Thoracic aorta (tissue), 2 donors: ENCODE results near the gene MRPS18A. TPM values are rescaled to one million over a fixed set of nuclear protein-coding genes. Genes with fewer than 3 reads are reported as not detected.

Experiments
- ATAC-seq: fragments of 150-250 bp; one replicate; pipeline ENCODE4 v1.8.0; 2017; ENCODE audit warnings: low read depth; ENCODE audit not compliant: insufficient number of reproducible peaks, low FRiP score
- DNase-seq: peaks from one replicate; pipeline ENCODE4 v3.0.0-alpha.2; 2020; ENCODE audit warnings: low spot score
- H3K27ac ChIP-seq, 2 donors: fragments of 200-600 bp; sonication (generic); 1 replicate in 1 of 2; 2 replicates in 1 of 2; pipeline ENCODE4 v1.5.1; 2016; ENCODE audit warnings: mild to moderate bottlenecking in 2 of 2, moderate library complexity in 2 of 2
- H3K27me3 ChIP-seq: fragments of 200-600 bp; sonication (generic); replicated peaks from 2 replicates; pipeline ENCODE4 v1.6.0; 2016; ENCODE audit warnings: mild to moderate bottlenecking; ENCODE audit not compliant: insufficient read depth
- H3K36me3 ChIP-seq: fragments of 200-600 bp; sonication (generic); one replicate; pipeline ENCODE4 v1.5.1; 2016
- H3K4me1 ChIP-seq, 2 donors: fragments of 200-600 bp; sonication (generic); 1 replicate in 1 of 2; 2 replicates in 1 of 2; pipeline versions ENCODE4 v1.5.1 to v1.6.0; 2016; ENCODE audit warnings: low read depth in 2 of 2, mild to moderate bottlenecking in 1 of 2; ENCODE audit not compliant: control insufficient read depth in 1 of 2
- H3K4me3 ChIP-seq: fragments of 200-600 bp; sonication (generic); 2 replicates; pipeline ENCODE4 v1.5.1; 2016; ENCODE audit warnings: mild to moderate bottlenecking
- H3K9me3 ChIP-seq: fragments of 200-600 bp; sonication (generic); 2 replicates; pipeline ENCODE4 v1.5.1; 2016
- total RNA-seq, 2 donors: library from RNA; depleted of rRNA; stranded (reverse); fragments of >200 nt; gene quantifications; one replicate each; pipeline versions ENCODE4 v1.1.0 to v1.2.3, GENCODE V29; 2016
- TF ChIP-seq, protein P1 (sequence below): fragments of 200-600 bp; sonication (generic); IDR thresholded peaks from one replicate; pipeline ENCODE4 v1.5.1; 2019; ENCODE audit warnings: antibody characterized with exemption

Gene MRPS18A
- total RNA-seq, 2 donors from 2014 or later, result 21.2 to 39.4 TPM

DNA sequence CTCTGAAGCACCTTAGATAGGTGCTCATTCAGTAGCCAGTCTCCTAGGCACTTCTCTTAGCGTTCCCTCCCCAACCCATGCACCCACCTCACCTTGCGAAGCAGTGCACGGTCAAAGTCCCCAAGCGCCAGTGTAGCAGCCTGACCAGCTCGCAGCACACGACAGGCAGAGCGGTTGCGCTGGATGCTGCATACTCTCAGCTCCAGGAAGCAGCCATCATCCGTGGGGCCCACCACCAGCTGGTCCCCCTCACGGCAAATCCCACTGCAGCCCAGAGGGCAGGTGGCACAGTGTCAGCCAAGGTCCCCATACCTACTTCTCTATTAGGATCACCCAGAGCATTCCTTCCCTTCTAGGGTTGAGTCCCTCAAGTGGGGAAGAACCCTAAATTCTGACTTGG is 65.0 kb downstream of the MRPS18A start:
- DNase-seq (no peak), ATAC-seq (no peak)
- H3K36me3 ChIP-seq, result peaks cover 54% of the 10 kb centered on the region

DNA sequence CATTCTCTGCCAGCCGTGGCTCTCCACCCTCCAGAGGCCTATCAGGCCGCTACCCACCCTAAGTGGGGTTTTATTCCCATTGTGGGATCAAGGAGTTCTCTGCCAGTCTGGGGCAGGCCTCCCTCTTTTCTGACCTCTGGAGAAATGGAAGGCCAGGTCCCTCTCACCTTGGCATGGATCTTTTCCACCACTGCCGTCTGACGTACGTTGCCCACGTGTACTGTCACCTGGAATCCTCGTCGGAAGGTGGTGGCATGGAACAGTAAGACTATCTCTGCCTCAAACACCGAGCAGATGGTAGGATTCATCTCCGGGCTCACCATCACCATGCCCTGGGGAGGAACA is 65.8 kb downstream of the MRPS18A start:
- H3K27ac ChIP-seq, result no peak overlapping the region
- no peak for ATAC-seq
- no peak for DNase-seq
- no peaks in the 10 kb centered on the region for H3K27me3 ChIP-seq
- H3K4me1 ChIP-seq, result peaks cover 0 to 11% of the 10 kb centered on the region in 2 donors
- TF ChIP-seq, protein P1, sequence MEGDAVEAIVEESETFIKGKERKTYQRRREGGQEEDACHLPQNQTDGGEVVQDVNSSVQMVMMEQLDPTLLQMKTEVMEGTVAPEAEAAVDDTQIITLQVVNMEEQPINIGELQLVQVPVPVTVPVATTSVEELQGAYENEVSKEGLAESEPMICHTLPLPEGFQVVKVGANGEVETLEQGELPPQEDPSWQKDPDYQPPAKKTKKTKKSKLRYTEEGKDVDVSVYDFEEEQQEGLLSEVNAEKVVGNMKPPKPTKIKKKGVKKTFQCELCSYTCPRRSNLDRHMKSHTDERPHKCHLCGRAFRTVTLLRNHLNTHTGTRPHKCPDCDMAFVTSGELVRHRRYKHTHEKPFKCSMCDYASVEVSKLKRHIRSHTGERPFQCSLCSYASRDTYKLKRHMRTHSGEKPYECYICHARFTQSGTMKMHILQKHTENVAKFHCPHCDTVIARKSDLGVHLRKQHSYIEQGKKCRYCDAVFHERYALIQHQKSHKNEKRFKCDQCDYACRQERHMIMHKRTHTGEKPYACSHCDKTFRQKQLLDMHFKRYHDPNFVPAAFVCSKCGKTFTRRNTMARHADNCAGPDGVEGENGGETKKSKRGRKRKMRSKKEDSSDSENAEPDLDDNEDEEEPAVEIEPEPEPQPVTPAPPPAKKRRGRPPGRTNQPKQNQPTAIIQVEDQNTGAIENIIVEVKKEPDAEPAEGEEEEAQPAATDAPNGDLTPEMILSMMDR, result no peak
- no peaks in the 10 kb centered on the region for H3K9me3 ChIP-seq
- no peak overlapping the region for H3K4me3 ChIP-seq
- H3K36me3 ChIP-seq, result peaks cover 54% of the 10 kb centered on the region

More for the DNA sequence above, 65.0 kb downstream of the MRPS18A start:
- no peaks in the 10 kb centered on the region for H3K27me3 ChIP-seq
- H3K9me3 ChIP-seq, result no peaks in the 10 kb centered on the region
- no peak overlapping the region for H3K4me3 ChIP-seq
- H3K27ac ChIP-seq, result no peak overlapping the region
- peaks cover under 1 to 18% of the 10 kb centered on the region in 2 donors for H3K4me1 ChIP-seq
- TF ChIP-seq, protein P1, result no peak

Other genes starting within 250 kb of the MRPS18A start
- not detected for gene DLK2, start 232.2 kb downstream of the MRPS18A start, total RNA-seq
- 10 to 100 TPM; 19.5 to 21.0 TPM for gene TJAP1, start 210.2 kb downstream of the MRPS18A start, total RNA-seq
- gene LRRC73, start 177.4 kb downstream of the MRPS18A start, total RNA-seq, result under 1 TPM; 0.54 to 0.63 TPM
- gene YIPF3, start 170.9 kb downstream of the MRPS18A start, total RNA-seq, result 100 to 1,000 TPM in 1 of 2 donors, 10 to 100 TPM in 1; 92.2 to 160 TPM
- gene POLR1C, start 170.7 kb downstream of the MRPS18A start, total RNA-seq, result 10 to 100 TPM in 1 of 2 donors, 1 to 10 TPM in 1; 9.9 to 29.2 TPM
- 10 to 100 TPM; 11.9 to 33.2 TPM for gene XPO5, start 111.8 kb downstream of the MRPS18A start, total RNA-seq
- 10 to 100 TPM in 1 of 2 donors, 1 to 10 TPM in 1; 9.0 to 11.9 TPM for gene POLH, start 111.6 kb downstream of the MRPS18A start, total RNA-seq
- gene GTPBP2, start 58.5 kb downstream of the MRPS18A start, total RNA-seq, result 10 to 100 TPM; 45.9 to 66.1 TPM
- 10 to 100 TPM; 11.3 to 24.8 TPM for gene MAD2L1BP, start 52.0 kb downstream of the MRPS18A start, total RNA-seq
- gene RSPH9, start 42.8 kb downstream of the MRPS18A start, total RNA-seq, result not detected
- 100 to 1,000 TPM in 1 of 2 donors, 10 to 100 TPM in 1; 36.0 to 117 TPM for gene VEGFA, start 82.4 kb upstream of the MRPS18A start, total RNA-seq